Mesenchymal stem cell (in vitro differentiated cells and primary cell): Measurements from ENCODE around the gene PYGM.

Source experiments
- DNase-seq: peaks from one replicate; pipeline ENCODE4 v3.0.0-alpha.2; 2013
- H2AFZ ChIP-seq: one replicate; pipeline ENCODE4 v1.6.1; 2013; ENCODE audit warnings: low read depth, mild to moderate bottlenecking, control low read depth, inconsistent platforms, low read length, moderate library complexity
- H2AK5ac ChIP-seq: 2 replicates; pipeline ENCODE4 v1.6.1; 2013; ENCODE audit warnings: low read length, moderate library complexity, mild to moderate bottlenecking, inconsistent platforms; ENCODE audit not compliant: severe bottlenecking
- H2BK120ac ChIP-seq: one replicate; pipeline ENCODE4 v1.6.1; 2013; ENCODE audit warnings: low read depth, mild to moderate bottlenecking, inconsistent platforms, low read length, moderate library complexity
- H2BK12ac ChIP-seq, 2 experiments: one replicate each; pipeline ENCODE4 v1.6.1; 2013; ENCODE audit warnings: inconsistent platforms in 2 of 2, low read length in 2 of 2, mild to moderate bottlenecking in 2 of 2, moderate library complexity in 2 of 2, control low read depth in 1 of 2
- H2BK15ac ChIP-seq: one replicate; pipeline ENCODE4 v1.6.1; 2013; ENCODE audit warnings: mild to moderate bottlenecking, low read depth, inconsistent platforms; ENCODE audit not compliant: poor library complexity, severe bottlenecking
- H2BK5ac ChIP-seq: 2 replicates; pipeline ENCODE4 v1.6.1; 2013; ENCODE audit warnings: low read depth, mild to moderate bottlenecking, low read length, control low read depth, inconsistent platforms; ENCODE audit not compliant: poor library complexity, severe bottlenecking
- H3K14ac ChIP-seq, 2 experiments: one replicate each; pipeline ENCODE4 v1.6.1; 2013; ENCODE audit warnings: inconsistent platforms in 2 of 2, low read length in 2 of 2, control low read depth in 1 of 2, mild to moderate bottlenecking in 1 of 2, moderate library complexity in 1 of 2
- H3K18ac ChIP-seq, 2 experiments: one replicate each; pipeline ENCODE4 v1.6.1; 2013; ENCODE audit warnings: inconsistent platforms in 2 of 2, low read length in 2 of 2, control low read depth in 1 of 2, low read depth in 1 of 2, mild to moderate bottlenecking in 1 of 2
- H3K23ac ChIP-seq, 2 experiments: one replicate each; pipeline ENCODE4 v1.6.1; 2013; ENCODE audit warnings: inconsistent platforms in 2 of 2, low read length in 2 of 2, mild to moderate bottlenecking in 2 of 2, moderate library complexity in 2 of 2, control low read depth in 1 of 2
- H3K27ac ChIP-seq: 2 replicates; pipeline ENCODE4 v1.5.1; 2013; ENCODE audit warnings: mild to moderate bottlenecking, moderate library complexity, low read length, control low read depth, inconsistent platforms; ENCODE audit not compliant: poor library complexity, severe bottlenecking
- H3K27me3 ChIP-seq, 2 experiments: 2 replicates each; pipeline versions ENCODE4 v1.6.1 to v1.7.0; 2013; ENCODE audit warnings: low read length in 2 of 2, mild to moderate bottlenecking in 2 of 2, moderate library complexity in 2 of 2, control low read depth in 1 of 2, inconsistent platforms in 1 of 2; ENCODE audit not compliant: control insufficient read depth in 1 of 2, insufficient read depth in 1 of 2
- H3K36me3 ChIP-seq, 2 experiments: 2 replicates each; pipeline versions ENCODE4 v1.6.1 to v1.7.0; 2013; ENCODE audit warnings: low read length in 2 of 2, control low read depth in 1 of 2, inconsistent platforms in 1 of 2, low read depth in 1 of 2, mild to moderate bottlenecking in 1 of 2; ENCODE audit not compliant: insufficient read depth in 2 of 2, control insufficient read depth in 1 of 2
- H3K4ac ChIP-seq, 2 experiments: one replicate each; pipeline ENCODE4 v1.6.1; 2013; ENCODE audit warnings: inconsistent platforms in 2 of 2, low read length in 2 of 2, mild to moderate bottlenecking in 2 of 2, moderate library complexity in 2 of 2, control low read depth in 1 of 2, low read depth in 1 of 2
- H3K4me1 ChIP-seq: 2 replicates; pipeline ENCODE4 v1.6.1; 2013; ENCODE audit warnings: low read depth, low read length, control low read depth; ENCODE audit not compliant: control insufficient read depth, insufficient read depth
- H3K4me2 ChIP-seq: 2 replicates; pipeline ENCODE4 v1.6.1; 2013; ENCODE audit warnings: low read length, mild to moderate bottlenecking, inconsistent platforms; ENCODE audit not compliant: poor library complexity, severe bottlenecking
- H3K4me3 ChIP-seq, 2 experiments: 2 replicates each; pipeline versions ENCODE4 v1.5.1 to v1.7.0; 2013; ENCODE audit warnings: low read length in 2 of 2, mild to moderate bottlenecking in 2 of 2, control low read depth in 1 of 2, low read depth in 1 of 2; ENCODE audit not compliant: insufficient read depth in 1 of 2
- H3K79me1 ChIP-seq: replicated peaks from 2 replicates; pipeline ENCODE4 v1.6.1; 2013; ENCODE audit warnings: mild to moderate bottlenecking, control low read depth, low read length, inconsistent platforms; ENCODE audit not compliant: poor library complexity, severe bottlenecking
- H3K9ac ChIP-seq: 2 replicates; pipeline ENCODE4 v1.7.0; 2013; ENCODE audit warnings: mild to moderate bottlenecking, low read length, moderate library complexity
- H3K9me3 ChIP-seq: 2 replicates; pipeline ENCODE4 v1.7.0; 2013; ENCODE audit warnings: mild to moderate bottlenecking, low read length; ENCODE audit not compliant: control insufficient read depth
- H4K8ac ChIP-seq: one replicate; pipeline ENCODE4 v1.6.1; 2013; ENCODE audit warnings: inconsistent platforms, mild to moderate bottlenecking, low read length, moderate library complexity
- H4K91ac ChIP-seq: one replicate; pipeline ENCODE4 v1.6.1; 2013; ENCODE audit warnings: mild to moderate bottlenecking, low read length, inconsistent platforms
- WGBS: methylation state at CpG from one replicate; pipeline ENCODE4 v1.1.7; 2013; ENCODE audit warnings: mixed read lengths; 5-methylcytosine and 5-hydroxymethylcytosine counted together

PYGM gene

DNA sequence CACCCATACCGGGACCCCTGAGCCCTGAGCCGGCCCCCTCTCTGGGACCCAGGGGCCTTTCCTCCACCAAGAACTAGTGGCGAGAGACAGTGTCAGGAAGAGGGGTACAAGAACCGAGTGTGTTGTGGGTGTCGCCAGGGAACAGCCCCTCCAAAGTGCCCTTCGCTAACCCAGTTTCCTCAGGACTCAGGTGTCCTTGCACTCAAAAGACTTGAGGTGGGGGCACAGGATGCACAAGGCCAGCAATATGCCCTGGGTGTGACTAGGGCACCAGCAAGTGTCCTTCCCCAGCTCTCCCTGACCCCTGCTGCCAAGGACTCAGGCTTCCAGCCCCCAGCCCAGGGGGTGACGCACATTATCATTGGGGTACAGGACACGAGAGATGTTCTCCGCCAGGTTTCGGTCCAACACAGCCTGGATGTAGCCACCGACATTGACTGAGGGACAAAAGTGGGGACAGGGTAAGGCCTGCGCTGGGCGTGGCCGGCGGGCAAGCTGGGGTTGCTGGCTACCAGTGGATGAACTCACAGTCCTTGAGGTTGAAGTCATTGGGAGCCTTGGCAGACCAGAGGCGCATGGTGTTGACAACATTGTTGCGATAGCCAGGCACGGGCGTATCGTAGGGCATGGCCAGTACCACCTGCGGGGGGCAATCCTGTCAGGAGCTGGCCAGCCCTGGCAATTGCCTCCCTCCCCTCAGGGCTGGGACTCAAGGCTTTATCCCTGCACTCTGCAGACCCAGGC, 4.7 kb downstream of the PYGM start:
- Histone ChIP-seq H3K4me2 (no peak overlapping the region), H3K36me3 (peaks cover 0 to 10% of the 10 kb centered on the region in 2 experiments), H3K4ac (no peak overlapping the region), H2BK120ac (no peak overlapping the region), H3K79me1 (no peaks in the 10 kb centered on the region), H3K9me3 (no peaks in the 10 kb centered on the region), H3K4me3 (no peak overlapping the region), H3K9ac (no peak overlapping the region), H3K27ac (no peak overlapping the region), H3K14ac (no peak overlapping the region), H2AK5ac (no peak overlapping the region), H4K8ac (no peak overlapping the region), H4K91ac (no peak overlapping the region), H3K18ac (no peak overlapping the region), H2AFZ (no peak overlapping the region), H2BK12ac (no peak overlapping the region), H2BK15ac (peak overlapping the region; percentile 12), H3K23ac (no peak overlapping the region), H3K27me3 (no peaks in the 10 kb centered on the region), H2BK5ac (no peak overlapping the region), H3K4me1 (peaks cover 20% of the 10 kb centered on the region)
- no peak for DNase-seq
- WGBS = 91% methylated on average over 21 of the region's 21 CpGs

DNA sequence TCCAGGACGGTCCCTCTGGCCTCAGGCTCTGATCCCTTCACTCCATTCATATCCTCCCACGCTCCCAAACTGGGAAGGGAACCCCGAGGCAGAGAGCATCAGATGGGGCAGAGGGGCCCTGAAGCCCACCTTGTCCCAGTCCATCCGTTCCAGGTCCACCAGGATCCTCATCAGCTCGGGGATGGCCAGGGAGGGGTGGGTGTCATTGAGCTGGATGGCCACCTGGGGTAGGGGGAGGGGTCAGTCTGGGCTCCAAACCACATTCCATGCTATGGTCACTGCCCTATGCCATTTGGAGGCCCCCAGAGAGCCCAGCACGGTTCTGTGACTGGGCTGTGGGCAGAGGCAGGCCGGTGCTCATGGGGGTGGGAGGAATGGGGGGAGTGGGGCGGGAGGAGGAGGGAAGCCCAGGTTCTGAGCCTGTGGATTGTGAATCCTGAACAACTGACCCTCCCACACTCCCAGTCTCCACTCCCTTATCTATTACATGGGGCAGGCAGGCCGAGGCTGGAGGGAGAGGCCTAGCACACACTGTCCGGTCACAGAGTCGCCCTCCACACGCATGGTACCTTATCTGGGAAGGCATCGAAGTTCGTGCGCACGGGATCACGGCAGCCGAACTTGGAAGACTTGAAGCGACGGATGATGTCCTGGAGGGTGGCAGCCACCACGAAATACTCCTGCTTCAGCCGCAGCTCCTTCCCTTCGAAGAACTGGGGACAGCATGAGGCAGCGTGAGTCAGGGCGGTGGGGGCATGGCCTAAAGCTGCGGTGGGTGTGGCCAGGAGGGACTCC, 5.5 kb downstream of the PYGM start:
- Histone ChIP-seq H3K9ac (no peak overlapping the region), H2BK120ac (no peak overlapping the region), H3K14ac (no peak overlapping the region), H2BK15ac (no peak overlapping the region), H2AFZ (no peak overlapping the region), H4K8ac (no peak overlapping the region), H3K4me3 (no peak overlapping the region), H3K79me1 (no peaks in the 10 kb centered on the region), H3K36me3 (peaks cover 0 to 8% of the 10 kb centered on the region in 2 experiments), H3K9me3 (no peaks in the 10 kb centered on the region), H3K4ac (no peak overlapping the region), H3K4me2 (no peak overlapping the region), H3K23ac (no peak overlapping the region), H3K18ac (no peak overlapping the region), H4K91ac (no peak overlapping the region), H3K27me3 (no peaks in the 10 kb centered on the region), H2BK5ac (no peak overlapping the region), H2BK12ac (no peak overlapping the region), H3K4me1 (peaks cover 12% of the 10 kb centered on the region), H3K27ac (no peak overlapping the region), H2AK5ac (no peak overlapping the region)
- DNase-seq = no peak
- WGBS = 85% methylated on average over 23 of the region's 26 CpGs

DNA sequence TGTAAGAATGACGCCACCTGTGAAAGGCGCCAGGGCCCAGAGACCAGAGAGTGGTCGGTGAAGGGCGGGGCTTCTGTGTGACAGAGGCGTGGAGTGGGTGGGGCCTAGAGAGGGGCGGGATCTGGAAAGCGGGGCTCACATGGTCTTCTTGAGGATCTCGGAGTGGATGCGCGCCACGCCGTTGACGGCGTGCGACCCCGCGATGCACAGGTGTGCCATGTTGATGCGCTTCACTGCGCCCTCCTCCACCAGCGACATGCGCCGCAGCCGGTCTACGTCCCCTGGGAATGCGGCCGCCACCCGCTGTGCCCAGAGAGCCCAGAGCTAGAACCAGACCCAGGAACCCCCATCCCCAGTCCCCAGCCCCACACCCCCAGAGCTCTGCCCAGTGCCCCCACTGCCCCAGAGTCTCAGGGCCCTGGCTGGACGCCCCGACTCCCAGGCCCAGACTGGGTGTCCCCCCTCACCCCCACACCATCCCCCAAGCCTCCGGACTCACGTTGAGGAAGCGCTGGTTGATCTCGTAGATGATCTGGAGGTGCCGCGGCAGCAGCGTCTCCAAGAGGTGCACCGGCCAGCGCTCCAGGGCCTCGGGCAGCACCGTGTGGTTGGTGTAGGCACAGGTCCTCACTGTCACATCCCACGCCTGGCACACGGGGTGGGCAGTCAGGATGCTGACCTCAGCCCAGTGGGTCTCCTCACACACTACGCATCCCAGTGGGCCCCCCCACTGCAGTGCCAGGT, 6.2 kb downstream of the PYGM start:
- no peak overlapping the region for H3K23ac ChIP-seq
- DNase-seq = no peak
- H3K79me1 ChIP-seq = no peaks in the 10 kb centered on the region
- H3K18ac ChIP-seq = no peak overlapping the region
- H3K4me3 ChIP-seq = no peak overlapping the region
- H2BK5ac ChIP-seq = no peak overlapping the region
- H3K4ac ChIP-seq = no peak overlapping the region
- H4K8ac ChIP-seq = no peak overlapping the region
- H2BK12ac ChIP-seq = no peak overlapping the region
- no peaks in the 10 kb centered on the region for H3K9me3 ChIP-seq
- no peak overlapping the region for H3K9ac ChIP-seq
- no peaks in the 10 kb centered on the region for H3K27me3 ChIP-seq
- H4K91ac ChIP-seq = no peak overlapping the region
- no peak overlapping the region for H2BK15ac ChIP-seq
- H3K4me2 ChIP-seq = no peak overlapping the region
- no peak overlapping the region for H3K14ac ChIP-seq
- peaks cover 5% of the 10 kb centered on the region for H3K4me1 ChIP-seq
- 93% methylated on average over 42 of the region's 43 CpGs for WGBS
- no peak overlapping the region for H3K27ac ChIP-seq
- H2AFZ ChIP-seq = no peak overlapping the region
- no peak overlapping the region for H2BK120ac ChIP-seq
- H3K36me3 ChIP-seq = peaks cover 0 to 7% of the 10 kb centered on the region in 2 experiments
- no peak overlapping the region for H2AK5ac ChIP-seq

DNA sequence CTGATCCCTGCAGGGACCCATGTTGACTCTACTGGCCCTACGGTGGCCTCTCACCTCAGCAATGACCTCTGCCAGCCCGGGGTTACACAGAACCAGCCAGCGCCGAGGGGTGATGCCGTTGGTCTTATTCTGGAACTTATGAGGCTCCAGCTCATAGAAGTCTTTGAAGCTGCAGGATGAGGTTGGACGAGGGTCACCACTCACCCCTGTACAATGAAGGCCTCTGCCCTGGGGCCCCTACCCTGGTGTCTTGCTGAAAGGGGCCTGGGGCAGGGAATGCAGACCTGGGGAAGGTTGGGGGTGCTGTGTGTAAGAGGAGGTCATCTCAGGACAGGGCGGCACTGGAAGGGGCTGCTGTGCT, 6.8 kb downstream of the PYGM start:
- Histone ChIP-seq H4K91ac (no peak overlapping the region), H3K4me2 (no peak overlapping the region), H3K36me3 (peaks cover 0 to 3% of the 10 kb centered on the region in 2 experiments), H3K18ac (no peak overlapping the region), H2BK5ac (no peak overlapping the region), H3K9me3 (no peaks in the 10 kb centered on the region), H2BK15ac (no peak overlapping the region), H2BK120ac (no peak overlapping the region), H2BK12ac (no peak overlapping the region), H2AK5ac (no peak overlapping the region), H3K79me1 (no peaks in the 10 kb centered on the region), H3K27ac (no peak overlapping the region), H3K9ac (no peak overlapping the region), H3K14ac (no peak overlapping the region), H4K8ac (no peak overlapping the region), H3K27me3 (no peaks in the 10 kb centered on the region), H3K4me3 (no peak overlapping the region), H3K4ac (no peak overlapping the region), H2AFZ (no peak overlapping the region), H3K23ac (no peak overlapping the region), H3K4me1 (peaks cover 2% of the 10 kb centered on the region)
- DNase-seq = no peak
- 94% methylated on average over 7 of the region's 7 CpGs for WGBS
